Muscle layer of duodenum (tissue), 2 donors: ENCODE results near the gene METTL3.

ENCODE experiments used
- H3K27ac ChIP-seq: one replicate; pipeline ENCODE4 v1.7.0; 2013; ENCODE audit warnings: mild to moderate bottlenecking, low read length
- H3K27me3 ChIP-seq: one replicate; pipeline ENCODE4 v1.7.0; 2013; ENCODE audit warnings: low read depth, mild to moderate bottlenecking, control low read depth, low read length
- H3K36me3 ChIP-seq, 2 donors: one replicate each; pipeline ENCODE4 v1.7.0; 2013; ENCODE audit warnings: low read length in 2 of 2, control low read depth in 1 of 2, mild to moderate bottlenecking in 1 of 2; ENCODE audit not compliant: insufficient read depth in 2 of 2, control insufficient read depth in 1 of 2
- H3K4me1 ChIP-seq, 2 donors: one replicate each; pipeline ENCODE4 v1.7.0; 2013; ENCODE audit warnings: low read length in 2 of 2, mild to moderate bottlenecking in 2 of 2, control low read depth in 1 of 2, moderate library complexity in 1 of 2; ENCODE audit not compliant: insufficient read depth in 2 of 2, control insufficient read depth in 1 of 2
- H3K4me3 ChIP-seq, 2 donors: one replicate each; pipeline ENCODE4 v1.7.0; 2013; ENCODE audit warnings: low read length in 2 of 2, low read depth in 1 of 2, mild to moderate bottlenecking in 1 of 2
- H3K9me3 ChIP-seq, 2 donors: one replicate each; pipeline ENCODE4 v1.7.0; 2013; ENCODE audit warnings: low read length in 2 of 2, control low read depth in 1 of 2, mild to moderate bottlenecking in 1 of 2; ENCODE audit not compliant: control insufficient read depth in 1 of 2
- donor health status: healthy.

The METTL3 gene

GRCh38 chr14:21455912-21456667 lies 55.0 kb downstream of the METTL3 start, which contains the start of gene CHD8:
Gene CHD8 (minus strand): TSS chr14:21456123. CDS start chr14:21431643, 24,480 bp downstream.
- H3K9me3 ChIP-seq: no peaks in the 10 kb centered on the region
- H3K27me3 ChIP-seq: no peaks in the 10 kb centered on the region
- H3K36me3 ChIP-seq: peaks cover 6 to 12% of the 10 kb centered on the region in 2 donors
- H3K4me3 ChIP-seq: peak within 1 kb of the TSS; percentile 88 to 93
- H3K27ac ChIP-seq: peak within 1 kb of the TSS; percentile 99
- peaks cover 7 to 21% of the 10 kb centered on the region in 2 donors for H3K4me1 ChIP-seq

- Histone ChIP-seq H3K9me3 (no peaks in the 10 kb centered on the region), H3K4me3 (peak overlapping the region; percentile 88 to 93), H3K36me3 (peaks cover 6 to 7% of the 10 kb centered on the region in 2 donors), H3K27ac (peak overlapping the region; percentile 99), H3K27me3 (no peaks in the 10 kb centered on the region), H3K4me1 (peaks cover 7 to 21% of the 10 kb centered on the region in 2 donors)
Measured at GRCh38 chr14:21455592-21455911, 55.6 kb downstream of the METTL3 start.

GRCh38 chr14:21454843-21455544 lies 56.1 kb downstream of the METTL3 start:
- Histone ChIP-seq H3K27ac (peak overlapping the region; percentile 99), H3K36me3 (peaks cover 4% of the 10 kb centered on the region in 2 donors), H3K4me1 (peaks cover 7 to 21% of the 10 kb centered on the region in 2 donors), H3K9me3 (no peaks in the 10 kb centered on the region), H3K4me3 (peak overlapping the region; percentile 88 to 93), H3K27me3 (no peaks in the 10 kb centered on the region)

- H3K36me3 ChIP-seq: no peaks in the 10 kb centered on the region
Measured at GRCh38 chr14:21449899-21450216, 61.3 kb downstream of the METTL3 start.

More at GRCh38 chr14:21449899-21450216, 61.3 kb downstream of the METTL3 start:
- no peak overlapping the region for H3K4me3 ChIP-seq
- no peak overlapping the region for H3K27ac ChIP-seq
- H3K4me1 ChIP-seq: peaks cover 3 to 15% of the 10 kb centered on the region in 2 donors
- no peaks in the 10 kb centered on the region for H3K9me3 ChIP-seq
- H3K27me3 ChIP-seq: no peaks in the 10 kb centered on the region
